Mammary epithelial cell (primary cell): Measurements from ENCODE around the gene FLYWCH2.

Source experiments
- CTCF ChIP-seq, 2 donors: IDR thresholded peaks in 1 of 2; conservative IDR thresholded peaks in 1 of 2; 2 replicates each; pipeline ENCODE4 v1.5.1; 2011 to 2012; ENCODE audit warnings: inconsistent platforms in 2 of 2, low read length in 2 of 2, mild to moderate bottlenecking in 2 of 2, control low read depth in 1 of 2, low read depth in 1 of 2; ENCODE audit not compliant: insufficient read depth in 1 of 2; ENCODE audit errors: extremely low read depth in 1 of 2
- EZH2 ChIP-seq: IDR thresholded peaks from 2 replicates; pipeline ENCODE4 v1.6.1; 2012; ENCODE audit warnings: low read length, inconsistent platforms, borderline replicate concordance

- TF ChIP-seq CTCF (conservative IDR thresholded peaks at IDR 0.05 in 1 of 2, IDR thresholded peaks at IDR 0.05 in 1 of 2; ENCODE audit: extremely low read depth in 1 of 2, insufficient read depth in 1 of 2, low read depth in 1 of 2, low read length in 2 of 2) (no peak), EZH2 (no peak)
Observed at GRCh38 chr16:2933701-2934100, 50.7 kb downstream of the FLYWCH2 start.
